Activated CD4-positive, alpha-beta T cell treated with anti-CD3 and anti-CD28 coated beads, Interleukin-2, amount 50 U/mL, for 16 hours (primary cell): ENCODE results near the gene PITPNM1.
A peak's percentile ranks its signal among the peaks of the same experiment; 100 is the strongest.
"Not testable (repeated sequence)": the region's sequence is repeated elsewhere in the genome, so short reads cannot be mapped to it uniquely, and the experiment has no call there.

Experiments used
- DNase-seq: peaks from one replicate; pipeline ENCODE4 v3.0.0-alpha.2; 2020

The PITPNM1 gene

GRCh38 chr11:67504950-67505581, at the start of gene PITPNM1:
Gene PITPNM1, minus strand, starts transcription at chr11:67505363. Its CDS starts 1,183 bp downstream, at chr11:67504180.
- DNase-seq: peak; percentile 81

DNA sequence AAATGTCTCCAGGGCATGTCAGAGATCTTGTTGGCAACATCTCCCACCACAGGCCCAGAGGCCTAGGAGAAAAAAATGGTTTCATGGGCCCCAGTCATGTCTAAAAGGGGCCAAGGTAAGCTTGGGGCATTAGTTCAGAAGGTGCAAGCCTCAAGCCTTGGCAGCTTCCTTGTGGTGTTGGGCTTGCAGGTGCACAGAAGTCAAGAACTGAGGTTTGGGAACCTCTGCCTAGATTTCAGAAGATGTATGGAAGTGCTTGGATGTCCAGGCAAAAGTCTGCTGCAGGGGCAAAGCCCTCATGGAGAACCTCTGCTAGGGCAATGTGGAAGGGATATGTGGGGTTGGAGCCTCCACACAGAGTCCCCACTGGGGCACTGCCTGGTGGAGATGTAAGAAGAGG, 46.5 kb upstream of the PITPNM1 start:
- not testable (repeated sequence) for DNase-seq

DNA sequence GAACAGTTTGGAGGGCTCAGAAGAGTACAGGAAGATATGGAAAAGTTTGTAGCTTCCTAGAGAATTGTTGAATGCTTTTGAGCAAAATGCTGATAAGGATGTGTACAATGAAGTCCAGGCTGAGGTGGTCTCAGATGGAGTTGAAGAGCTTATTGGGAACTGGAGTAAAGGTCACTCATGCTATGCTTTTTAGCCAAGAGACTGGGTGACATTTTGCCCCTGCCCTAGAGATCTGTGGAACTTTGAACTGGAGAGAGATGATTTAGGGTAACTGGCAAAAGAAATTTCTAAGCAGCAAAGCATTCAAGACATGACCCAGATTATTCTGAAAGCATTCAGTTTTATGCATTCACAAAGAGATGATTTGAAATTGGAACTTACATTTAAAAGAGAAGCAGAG, 46.0 kb upstream of the PITPNM1 start:
- no peak for DNase-seq

- DNase-seq: no peak
Measured at GRCh38 chr11:67548555-67549110, 43.5 kb upstream of the PITPNM1 start.

GRCh38 chr11:67548112-67548511, 42.9 kb upstream of the PITPNM1 start:
- not testable (repeated sequence) for DNase-seq

DNA sequence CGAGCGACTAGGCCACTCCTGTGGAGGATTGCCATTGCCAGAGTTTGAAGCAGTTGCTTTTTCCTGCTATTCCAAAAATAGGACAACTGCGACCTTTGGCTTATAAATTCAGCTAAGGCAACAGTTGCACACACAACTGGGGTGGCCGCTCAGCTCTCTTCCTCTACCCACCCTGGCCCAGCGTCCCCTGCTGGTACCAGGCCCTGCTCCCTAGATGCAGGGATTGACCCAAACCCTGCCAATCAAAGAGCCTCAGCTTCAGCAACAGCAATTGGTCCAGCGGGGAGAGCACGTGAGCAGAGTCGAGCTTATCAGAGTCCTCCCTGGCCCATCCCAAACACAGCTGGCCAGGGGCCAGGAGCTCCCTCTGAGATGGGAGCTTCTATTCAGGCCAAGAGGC, 40.1 kb upstream of the PITPNM1 start:
- no peak for DNase-seq

DNA sequence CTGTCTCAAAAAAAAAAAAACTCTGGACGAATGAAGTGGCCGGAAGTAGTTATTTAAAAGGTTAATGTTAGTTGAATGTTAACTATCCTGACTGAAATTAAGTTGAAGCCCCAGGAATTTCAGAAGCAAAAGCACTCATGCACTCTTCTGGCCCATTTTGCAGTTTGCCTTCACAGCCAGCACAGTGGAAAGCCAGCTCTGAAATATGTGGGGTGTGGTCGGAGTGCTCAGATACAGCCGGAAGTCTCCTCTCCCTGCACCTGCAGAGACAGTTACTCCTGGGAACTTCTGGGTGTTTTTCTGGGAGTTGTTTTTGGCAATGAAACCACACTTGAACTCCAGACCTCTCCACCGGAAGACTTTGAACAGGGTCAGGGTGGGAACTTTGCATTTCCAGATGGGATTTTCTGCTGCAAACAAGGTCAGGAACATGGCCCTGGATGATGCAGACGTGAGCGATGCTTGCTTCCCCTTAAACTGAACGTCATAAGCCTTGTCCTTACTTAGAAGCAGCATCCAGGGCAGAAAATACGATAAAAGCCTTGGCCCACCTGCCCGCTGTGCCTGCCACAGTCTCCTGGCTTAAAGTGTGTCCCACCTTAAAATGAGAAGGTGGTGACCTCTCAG, 39.6 kb upstream of the PITPNM1 start:
- DNase-seq: no peak

GRCh38 chr11:67543585-67543984, 38.4 kb upstream of the PITPNM1 start:
- DNase-seq: no peak

GRCh38 chr11:67542971-67543370, 37.8 kb upstream of the PITPNM1 start:
- no peak for DNase-seq

GRCh38 chr11:67542169-67542568, 37.0 kb upstream of the PITPNM1 start:
- DNase-seq: no peak

- no peak for DNase-seq
Measured at GRCh38 chr11:67541198-67541597, 36.0 kb upstream of the PITPNM1 start.

- no peak for DNase-seq
Measured at GRCh38 chr11:67539550-67539949, 34.4 kb upstream of the PITPNM1 start.

DNA sequence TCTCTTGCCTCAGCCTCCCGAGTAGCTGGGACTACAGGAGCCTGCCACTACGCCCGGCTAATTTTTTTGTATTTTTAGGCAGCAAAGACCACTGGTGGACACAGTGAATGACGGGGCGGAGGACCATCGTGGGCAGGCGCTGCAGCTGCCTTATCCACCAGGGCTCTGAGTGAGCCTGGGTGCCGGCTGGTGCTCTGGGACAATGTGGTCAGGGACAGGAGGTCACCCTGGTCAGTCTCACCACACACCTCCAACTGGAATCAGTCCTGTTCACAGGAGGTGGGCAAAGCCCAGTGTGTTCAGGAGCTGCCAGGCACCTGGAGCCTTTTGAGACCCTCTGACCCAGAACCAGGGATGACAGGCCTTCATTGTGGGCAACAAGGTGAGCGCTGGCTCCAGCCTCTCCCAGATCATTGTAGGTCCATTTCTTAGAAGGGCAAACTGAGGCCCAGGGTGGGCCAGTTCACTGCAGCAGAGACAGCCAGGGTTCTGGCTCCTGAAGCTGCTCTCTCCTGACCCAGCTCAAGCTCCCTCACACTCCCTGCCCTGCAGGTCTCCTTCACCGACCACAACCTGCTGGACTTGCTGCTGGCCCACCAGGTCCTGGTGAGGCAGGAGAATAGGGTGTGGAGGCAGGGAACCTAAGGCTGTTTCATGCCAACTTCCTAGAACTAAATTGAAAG, 33.8 kb upstream of the PITPNM1 start:
- no peak for DNase-seq

DNA sequence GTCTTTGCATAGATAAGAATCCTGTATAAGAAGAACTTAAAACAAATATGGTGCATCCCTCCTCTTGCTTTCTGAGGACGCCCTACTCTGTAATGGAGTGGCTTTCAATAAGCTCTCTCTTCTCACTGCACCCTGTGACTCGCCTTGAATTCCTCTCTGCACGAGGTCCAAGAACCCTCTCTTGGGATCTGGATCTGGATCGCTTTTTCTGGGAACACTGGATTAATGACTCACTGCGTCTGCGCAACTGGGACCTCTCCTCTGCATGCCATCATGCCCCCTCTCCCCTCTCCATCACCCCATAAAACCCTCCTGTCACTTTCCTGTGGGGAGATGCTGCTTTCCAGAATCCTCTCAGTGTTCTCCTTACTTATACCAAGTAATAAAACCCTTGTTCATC, 33.1 kb upstream of the PITPNM1 start:
- DNase-seq: no peak

DNA sequence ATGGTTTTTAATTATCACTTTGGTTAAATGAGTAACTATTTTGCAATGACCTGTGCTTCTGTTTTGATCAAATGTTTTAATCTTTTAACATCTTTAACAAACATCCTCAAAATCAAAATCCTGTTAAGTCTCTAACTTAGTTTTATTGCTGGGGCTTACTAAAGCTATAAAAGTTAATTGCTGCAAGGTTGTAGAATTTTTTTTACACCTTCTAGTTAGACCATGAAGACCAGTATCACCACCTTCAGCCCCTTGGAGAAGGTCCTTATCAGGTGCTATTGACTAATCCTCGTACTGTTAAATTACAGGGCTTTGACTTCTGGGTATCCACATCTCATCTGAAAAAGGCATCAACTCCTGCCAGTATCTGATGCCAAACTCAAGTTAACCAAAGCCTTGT, 30.4 kb upstream of the PITPNM1 start:
- no peak for DNase-seq

DNA sequence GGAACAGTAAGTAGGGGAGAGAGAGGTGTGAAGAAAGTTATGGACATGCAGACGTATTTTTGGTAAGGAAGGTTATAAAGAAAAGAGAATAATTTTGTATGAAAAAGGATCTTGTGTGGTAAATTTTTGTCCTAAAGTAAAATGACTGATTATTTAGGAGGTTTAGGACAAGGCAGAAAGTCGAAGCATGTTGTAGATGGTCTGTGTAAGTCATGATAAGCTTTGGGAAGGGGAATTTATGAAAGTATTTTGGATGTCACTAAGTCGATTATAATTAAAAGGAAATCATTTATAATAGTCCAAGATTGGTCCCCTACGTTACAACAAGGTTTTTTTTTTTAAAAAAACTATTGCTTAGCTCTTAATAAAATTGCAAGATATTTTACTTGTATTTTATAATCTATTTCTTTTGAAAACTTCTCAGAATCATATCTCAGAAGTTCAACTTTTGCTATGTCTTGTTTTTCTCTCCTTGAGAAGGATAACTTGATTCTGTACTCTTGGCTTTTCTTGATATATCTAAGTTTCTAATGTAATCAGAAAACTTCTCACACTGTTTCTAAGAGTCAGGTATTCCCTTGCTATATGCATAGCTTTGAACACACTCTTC, 29.0 kb upstream of the PITPNM1 start:
- no peak for DNase-seq

GRCh38 chr11:67532889-67533288, 27.7 kb upstream of the PITPNM1 start:
- DNase-seq: no peak

GRCh38 chr11:67530282-67530592, 25.1 kb upstream of the PITPNM1 start:
- no peak for DNase-seq

- DNase-seq: no peak
Measured at GRCh38 chr11:67528376-67528775, 23.2 kb upstream of the PITPNM1 start.

- DNase-seq: no peak
Measured at GRCh38 chr11:67525275-67525976, 20.3 kb upstream of the PITPNM1 start.

DNA sequence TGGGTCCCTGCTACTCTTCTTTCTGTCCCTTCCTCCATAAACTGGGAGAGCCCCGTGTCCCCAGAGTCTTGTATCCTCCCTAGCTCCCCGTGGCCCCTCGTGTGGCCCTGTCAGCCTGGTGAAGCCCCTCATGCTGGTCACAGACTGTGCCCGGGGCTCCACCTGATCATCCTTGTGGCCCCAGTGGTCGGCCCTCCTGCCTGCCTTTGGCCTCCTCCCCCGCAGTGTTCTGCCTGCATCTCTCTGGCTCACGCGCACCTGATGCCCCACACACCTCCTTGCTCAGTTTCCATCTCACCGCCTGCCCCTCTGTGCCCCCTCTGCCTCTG, 19.3 kb upstream of the PITPNM1 start:
- DNase-seq: no peak

- DNase-seq: no peak
Measured at GRCh38 chr11:67523556-67524479, 18.7 kb upstream of the PITPNM1 start.
